Measurements from ENCODE around the gene SH3GL1. TPM values are rescaled to one million over a fixed set of nuclear protein-coding genes. Genes with fewer than 3 reads are reported as not detected.

Gene SH3GL1
- polyA plus RNA-seq (2012; ENCODE audit: low read depth, missing spikeins), result 25.7 TPM

- FAIRE-seq, result peak; percentile 98
Observed at GRCh38 chr19:4400135-4400936, at the start of gene SH3GL1. TSS of gene SH3GL1 (minus strand) at chr19:4400547. CDS start at chr19:4400368, 179 bp downstream.

DNA sequence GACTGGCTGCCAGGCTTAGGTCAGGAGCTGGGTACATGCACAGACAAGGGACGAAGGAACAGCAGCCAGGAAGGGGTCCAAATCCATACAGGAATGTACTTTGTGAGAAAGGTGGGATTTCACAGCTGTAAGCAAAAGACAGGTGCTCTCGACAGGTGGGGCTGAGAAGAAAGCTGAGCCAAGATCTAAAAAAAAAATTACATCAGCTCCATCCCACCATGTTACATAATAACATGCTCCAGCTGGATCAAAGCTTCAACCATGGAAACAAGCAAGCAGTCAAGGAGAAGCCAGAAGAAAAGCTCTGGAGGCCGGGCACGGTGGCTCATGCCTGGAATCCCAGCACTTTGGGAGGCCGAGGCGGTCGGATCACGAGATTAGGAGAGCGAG, 49.3 kb upstream of the SH3GL1 start:
- FAIRE-seq (no peak), DNase-seq (ENCODE audit: insufficient read length, low spot score) (no peak)
- TF ChIP-seq PAX5 (IDR thresholded peaks at IDR 0.05; ENCODE audit: insufficient read depth, low read length, severe bottlenecking), result no peak
- no peak for TF ChIP-seq SPI1 (IDR thresholded peaks at IDR 0.05; ENCODE audit: low read depth, low read length)

More at GRCh38 chr19:4400135-4400936, at the start of gene SH3GL1:
- TF ChIP-seq PAX5 (IDR thresholded peaks at IDR 0.05; ENCODE audit: insufficient read depth, low read length, severe bottlenecking) (peak; percentile 3), POLR2A (IDR thresholded peaks at IDR 0.05; ENCODE audit: low read depth, low read length) (peak; percentile 52; the same call in 1 of the 2 replicates), POU2F2 (IDR thresholded peaks at IDR 0.05; ENCODE audit: low read depth, low read length) (no peak), POLR2AphosphoS5 (IDR thresholded peaks at IDR 0.05; ENCODE audit: low read depth, low read length) (0 out of 2 replicates have a peak, but pooled peaks have one; percentile 50), TAF1 (IDR thresholded peaks at IDR 0.05; ENCODE audit: low read depth, low read length) (peak; percentile 38; the same call in 1 of the 2 replicates)
- DNase-seq (ENCODE audit: insufficient read length, low spot score), result peak; percentile 72

DNA sequence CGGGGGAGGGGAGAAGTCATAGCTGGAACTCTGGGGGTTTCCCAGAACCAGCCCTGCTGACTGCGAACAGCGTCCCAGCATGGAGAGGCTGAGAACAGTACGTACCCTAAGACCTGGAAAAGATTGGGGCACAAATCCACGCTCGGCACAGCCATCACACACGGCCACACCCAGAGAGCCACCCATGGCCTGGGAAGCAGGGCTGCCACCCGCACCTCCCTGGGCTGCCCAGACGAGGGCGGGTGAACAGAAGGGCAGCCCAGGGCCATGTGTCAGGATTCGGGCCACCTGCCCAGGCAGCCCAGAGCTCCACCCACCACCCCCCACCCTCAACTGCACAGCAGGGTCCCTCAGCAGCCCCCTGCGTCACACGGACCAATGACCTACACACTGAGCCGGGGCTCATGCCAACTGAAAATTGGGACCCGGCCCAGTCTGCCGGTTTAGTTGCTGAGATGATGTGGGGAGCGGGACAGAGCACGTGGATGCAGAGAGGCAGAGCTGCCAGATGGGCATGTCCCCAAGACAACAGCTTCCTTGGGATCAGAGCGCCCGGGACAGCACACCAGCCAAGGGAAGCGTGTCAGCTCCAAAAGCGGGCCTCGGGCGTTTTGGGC, 48.8 kb upstream of the SH3GL1 start:
- DNase-seq (ENCODE audit: insufficient read length, low spot score) (peak; percentile 14), FAIRE-seq (no peak)
- TF ChIP-seq POLR2AphosphoS5 (IDR thresholded peaks at IDR 0.05; ENCODE audit: low read depth, low read length), result 0 out of 2 replicates have a peak, but pooled peaks have one; percentile 34
- TF ChIP-seq SPI1 (IDR thresholded peaks at IDR 0.05; ENCODE audit: low read depth, low read length), result no peak
- TF ChIP-seq TAF1 (IDR thresholded peaks at IDR 0.05; ENCODE audit: low read depth, low read length), result no peak
- no peak for TF ChIP-seq POLR2A (IDR thresholded peaks at IDR 0.05; ENCODE audit: low read depth, low read length)
- TF ChIP-seq PAX5 (IDR thresholded peaks at IDR 0.05; ENCODE audit: insufficient read depth, low read length, severe bottlenecking), result no peak

DNA sequence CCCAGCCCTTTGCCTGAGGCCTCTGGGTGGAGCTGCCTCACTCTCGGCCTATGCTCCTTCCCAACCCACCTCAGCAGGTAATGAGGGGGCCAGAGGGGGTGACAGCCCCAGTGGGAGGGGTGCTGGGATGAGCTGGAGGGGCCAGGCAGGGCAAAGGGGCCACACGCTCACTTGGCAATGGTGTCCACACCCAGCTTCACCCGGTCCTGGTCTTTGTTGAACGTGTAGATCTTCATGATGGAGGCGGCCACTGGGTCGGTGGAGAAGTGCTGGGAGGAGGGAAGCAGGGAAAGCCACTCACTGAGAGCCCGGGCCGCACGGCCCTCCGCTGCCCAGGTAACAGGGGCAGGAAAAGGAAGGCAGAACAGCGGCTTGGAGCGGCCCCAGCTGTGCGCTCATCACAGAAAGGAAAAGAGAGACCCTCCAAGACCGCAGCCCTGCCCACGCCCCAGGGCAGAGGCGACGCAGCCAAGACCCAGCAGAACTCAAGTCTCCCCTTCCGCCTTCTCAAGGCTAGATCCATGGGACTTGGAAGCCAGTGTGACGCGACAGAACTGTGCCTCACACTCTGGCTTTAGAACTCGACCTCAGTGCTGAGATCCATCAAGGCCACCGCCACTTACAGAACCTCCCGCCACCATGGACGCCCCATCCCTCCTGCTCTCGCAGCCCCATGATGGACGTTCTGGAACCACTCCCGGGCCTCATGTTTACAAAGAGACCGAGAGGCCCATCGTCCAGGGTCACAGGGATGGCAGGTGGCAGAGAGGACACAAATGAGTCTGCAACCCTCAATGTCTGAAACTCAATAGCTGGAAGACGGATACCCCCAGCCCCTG, 48.0 kb upstream of the SH3GL1 start:
- TF ChIP-seq POLR2A (IDR thresholded peaks at IDR 0.05; ENCODE audit: low read depth, low read length) (no peak), PAX5 (IDR thresholded peaks at IDR 0.05; ENCODE audit: insufficient read depth, low read length, severe bottlenecking) (no peak), TAF1 (IDR thresholded peaks at IDR 0.05; ENCODE audit: low read depth, low read length) (no peak), POU2F2 (IDR thresholded peaks at IDR 0.05; ENCODE audit: low read depth, low read length) (no peak), SPI1 (IDR thresholded peaks at IDR 0.05; ENCODE audit: low read depth, low read length) (no peak), POLR2AphosphoS5 (IDR thresholded peaks at IDR 0.05; ENCODE audit: low read depth, low read length) (no peak)
- FAIRE-seq (no peak), DNase-seq (ENCODE audit: insufficient read length, low spot score) (peak; percentile 16)

DNA sequence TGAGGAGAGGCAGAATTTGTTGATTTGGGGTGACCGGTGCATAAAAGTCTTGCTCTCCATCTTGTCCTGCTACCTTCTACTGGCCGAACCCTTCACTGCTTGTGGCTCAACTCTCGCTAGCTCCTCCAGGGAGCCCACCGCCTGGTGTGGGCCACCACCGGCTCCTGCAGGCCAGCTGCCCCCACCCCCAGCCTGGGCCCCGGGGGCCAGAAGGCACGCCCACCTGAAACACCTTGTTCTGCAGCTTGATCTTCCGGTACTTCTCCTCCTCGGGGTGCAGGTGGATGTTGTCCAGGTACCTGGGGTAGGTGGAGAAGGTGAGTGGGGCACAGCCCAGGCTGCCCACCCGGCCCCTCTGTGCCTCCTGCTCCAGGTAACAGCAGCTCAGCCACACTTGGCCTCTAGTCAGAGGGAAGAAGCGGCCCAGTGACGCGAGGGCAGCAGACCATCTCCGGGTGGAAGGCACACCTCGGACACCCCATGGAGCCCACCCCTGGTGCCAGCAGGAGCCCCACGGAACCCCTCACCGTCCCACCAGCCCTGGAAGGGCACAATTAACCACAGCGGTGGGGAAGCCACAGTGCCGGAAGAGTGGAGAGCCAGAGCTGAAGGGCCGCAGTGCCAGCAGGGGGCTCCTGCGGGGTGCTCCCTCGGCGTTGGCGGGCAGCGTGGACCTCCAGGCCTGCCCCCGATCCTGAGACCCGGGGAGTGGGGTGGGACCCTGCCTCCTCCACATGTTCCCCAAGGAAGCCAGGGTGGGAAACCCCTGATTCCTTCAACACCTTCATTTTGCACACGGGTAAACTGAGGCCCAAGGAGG, 47.2 kb upstream of the SH3GL1 start:
- peak; percentile 8 for DNase-seq (ENCODE audit: insufficient read length, low spot score)
- FAIRE-seq, result no peak
- TF ChIP-seq POLR2A (IDR thresholded peaks at IDR 0.05; ENCODE audit: low read depth, low read length), result no peak

DNA sequence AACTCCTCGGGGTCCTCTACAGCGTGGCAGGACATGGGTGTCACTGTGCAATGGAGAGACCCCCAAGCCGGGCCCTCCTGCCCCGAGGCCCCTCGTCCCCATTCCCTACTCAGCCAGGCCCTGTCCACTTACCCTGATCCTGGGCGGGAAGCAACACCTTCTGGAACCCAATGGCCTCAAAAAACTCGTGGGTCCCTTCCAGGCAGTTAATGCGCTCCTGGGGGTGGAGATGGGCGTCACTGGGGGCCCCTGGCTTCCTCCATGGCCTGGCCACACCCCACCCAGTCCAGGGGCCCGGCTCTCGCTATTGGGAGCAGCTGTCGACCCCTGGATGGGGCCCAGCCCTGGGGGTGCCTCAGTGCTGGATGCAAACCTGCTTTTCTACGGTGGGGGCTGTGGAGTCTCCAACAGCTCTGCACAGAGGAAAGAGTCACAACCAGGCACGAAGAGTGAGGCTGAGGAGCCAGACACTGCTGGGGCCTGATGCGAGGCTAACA, 46.4 kb upstream of the SH3GL1 start:
- no peak for FAIRE-seq
- no peak for TF ChIP-seq POLR2AphosphoS5 (IDR thresholded peaks at IDR 0.05; ENCODE audit: low read depth, low read length)
- no peak for TF ChIP-seq PAX5 (IDR thresholded peaks at IDR 0.05; ENCODE audit: insufficient read depth, low read length, severe bottlenecking)
- no peak for TF ChIP-seq SPI1 (IDR thresholded peaks at IDR 0.05; ENCODE audit: low read depth, low read length)
- no peak for TF ChIP-seq TAF1 (IDR thresholded peaks at IDR 0.05; ENCODE audit: low read depth, low read length)
- TF ChIP-seq POLR2A (IDR thresholded peaks at IDR 0.05; ENCODE audit: low read depth, low read length), result no peak
- TF ChIP-seq POU2F2 (IDR thresholded peaks at IDR 0.05; ENCODE audit: low read depth, low read length), result no peak
- DNase-seq (ENCODE audit: insufficient read length, low spot score), result peak; percentile 12

DNA sequence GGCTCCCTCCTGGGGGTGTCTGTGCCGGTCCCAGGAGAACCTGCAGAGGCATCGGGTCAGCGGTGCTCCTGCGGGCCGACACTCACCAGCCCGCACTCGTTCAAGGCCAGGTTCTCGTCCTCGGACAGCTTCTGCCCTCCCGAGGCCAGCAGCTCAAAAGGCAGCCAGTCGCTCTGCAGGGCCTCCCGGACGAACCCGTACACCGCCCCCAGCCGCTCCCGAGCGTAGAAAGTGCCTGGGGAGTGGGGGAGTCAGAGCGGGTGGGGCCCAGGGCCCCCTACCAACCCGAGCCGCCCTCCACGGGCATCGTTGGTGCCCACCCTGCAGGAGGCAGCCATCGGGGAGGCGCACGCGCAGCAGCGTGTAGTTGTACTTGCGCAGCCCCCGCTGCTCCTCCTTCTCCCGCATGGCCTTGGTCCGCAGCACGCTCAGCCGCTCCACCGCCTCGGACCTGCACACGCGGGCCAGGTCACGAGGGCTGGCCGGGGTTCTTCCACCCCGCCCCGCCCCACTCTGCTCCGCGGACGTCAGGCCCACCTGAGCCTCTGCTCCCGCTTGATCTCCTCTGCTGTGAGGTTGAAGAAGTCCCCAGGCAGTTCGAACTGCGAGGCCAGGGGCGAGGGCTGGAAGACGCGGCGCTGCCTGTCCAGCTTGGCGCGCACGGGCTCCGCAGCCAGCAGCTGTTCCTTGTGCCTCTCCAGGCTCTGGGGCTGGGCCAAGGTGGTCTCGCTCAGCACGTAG, 45.8 kb upstream of the SH3GL1 start:
- DNase-seq (ENCODE audit: insufficient read length, low spot score), result peak; percentile 19
- peak; percentile 24; the same call in 1 of the 2 replicates for TF ChIP-seq POLR2AphosphoS5 (IDR thresholded peaks at IDR 0.05; ENCODE audit: low read depth, low read length)
- TF ChIP-seq POLR2A (IDR thresholded peaks at IDR 0.05; ENCODE audit: low read depth, low read length), result no peak
- no peak for FAIRE-seq

DNA sequence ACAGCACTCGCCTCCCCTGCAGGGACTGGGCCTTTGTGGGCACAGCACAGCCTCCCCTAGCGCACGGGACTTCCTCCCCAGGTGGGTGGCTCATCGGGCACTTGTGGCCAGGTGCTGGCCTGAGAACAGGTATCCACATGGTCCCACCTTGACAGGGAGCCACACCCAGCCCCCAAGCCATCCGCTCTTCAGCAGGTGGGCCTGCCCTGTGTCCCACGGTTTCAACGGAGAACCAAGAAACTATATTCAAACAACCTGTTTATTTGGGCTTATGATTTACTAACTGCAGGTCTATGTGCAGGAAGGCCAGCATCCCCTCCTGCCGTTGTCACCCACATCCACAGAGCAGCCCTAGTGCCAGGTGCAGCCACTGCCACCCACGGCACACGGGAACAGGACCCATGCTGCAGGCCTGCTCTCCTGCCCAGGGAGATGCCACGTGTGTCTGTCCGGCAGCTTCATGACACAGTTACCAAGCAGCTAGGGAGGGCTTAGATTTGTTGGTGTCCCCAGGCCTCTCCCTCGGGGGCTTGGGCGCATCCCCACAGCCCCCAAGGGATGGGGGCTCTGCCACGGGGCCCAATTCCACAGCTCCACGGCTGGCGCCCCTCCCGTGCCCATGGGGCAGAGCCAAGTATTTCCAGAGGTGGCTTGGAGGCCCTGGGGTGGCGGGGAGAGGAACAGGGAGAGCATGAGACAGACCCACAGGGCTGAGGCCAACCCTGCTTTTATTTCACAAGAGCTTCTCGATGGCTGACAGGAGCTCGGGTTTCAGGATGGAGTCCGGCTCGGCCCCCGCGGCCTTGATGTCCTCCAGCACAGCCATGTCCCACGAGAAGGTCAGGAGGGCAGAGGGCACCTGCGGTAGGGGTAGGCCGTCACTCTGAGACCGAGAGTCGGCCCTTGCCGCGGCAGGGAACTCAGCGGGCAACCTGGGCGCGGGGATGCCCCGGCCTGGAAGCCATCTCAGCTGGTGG, 44.7 kb upstream of the SH3GL1 start:
- TF ChIP-seq POLR2AphosphoS5 (IDR thresholded peaks at IDR 0.05; ENCODE audit: low read depth, low read length) (no peak), TAF1 (IDR thresholded peaks at IDR 0.05; ENCODE audit: low read depth, low read length) (no peak), SPI1 (IDR thresholded peaks at IDR 0.05; ENCODE audit: low read depth, low read length) (no peak), PAX5 (IDR thresholded peaks at IDR 0.05; ENCODE audit: insufficient read depth, low read length, severe bottlenecking) (no peak), POU2F2 (IDR thresholded peaks at IDR 0.05; ENCODE audit: low read depth, low read length) (no peak), POLR2A (IDR thresholded peaks at IDR 0.05; ENCODE audit: low read depth, low read length) (no peak)
- DNase-seq (ENCODE audit: insufficient read length, low spot score) (no peak), FAIRE-seq (no peak)
